Activated T-cell treated with anti-CD3 and anti-CD28 coated beads for 4 hours (primary cell): Measurements from ENCODE around the gene PRKG1.
"Not testable (repeated sequence)": the region's sequence is repeated elsewhere in the genome, so short reads cannot be mapped to it uniquely, and the experiment has no call there.

Experiments used
- DNase-seq: peaks from one replicate; pipeline ENCODE4 v3.0.0-alpha.2; 2020

PRKG1 gene

GRCh38 chr10:51394039-51394438, 319.8 kb downstream of the PRKG1 start:
- no peak for DNase-seq

GRCh38 chr10:51397244-51397643, 323.0 kb downstream of the PRKG1 start:
- DNase-seq = no peak

GRCh38 chr10:51397695-51398094, 323.4 kb downstream of the PRKG1 start:
- no peak for DNase-seq

- no peak for DNase-seq
Measured at GRCh38 chr10:51399840-51400239, 325.6 kb downstream of the PRKG1 start.

GRCh38 chr10:51400392-51401096, 326.3 kb downstream of the PRKG1 start:
- DNase-seq = no peak

GRCh38 chr10:51403521-51403920, 329.2 kb downstream of the PRKG1 start:
- no peak for DNase-seq

GRCh38 chr10:51405580-51406351, 331.5 kb downstream of the PRKG1 start:
- DNase-seq = no peak

- DNase-seq = no peak
Measured at GRCh38 chr10:51406581-51406980, 332.3 kb downstream of the PRKG1 start.

GRCh38 chr10:51416494-51416893, 342.2 kb downstream of the PRKG1 start:
- no peak for DNase-seq

GRCh38 chr10:51419196-51420093, 345.2 kb downstream of the PRKG1 start:
- no peak for DNase-seq

- no peak for DNase-seq
Measured at GRCh38 chr10:51421853-51422252, 347.6 kb downstream of the PRKG1 start.

GRCh38 chr10:51422311-51423120, 348.2 kb downstream of the PRKG1 start:
- no peak for DNase-seq

GRCh38 chr10:51423121-51423452, 348.8 kb downstream of the PRKG1 start:
- DNase-seq = no peak

GRCh38 chr10:51425431-51425830, 351.1 kb downstream of the PRKG1 start:
- DNase-seq = no peak

- DNase-seq = no peak
Measured at GRCh38 chr10:51427758-51428157, 353.5 kb downstream of the PRKG1 start.

- no peak for DNase-seq
Measured at GRCh38 chr10:51430506-51430905, 356.2 kb downstream of the PRKG1 start.

- DNase-seq = no peak
Measured at GRCh38 chr10:51433949-51434475, 359.7 kb downstream of the PRKG1 start.

GRCh38 chr10:51436805-51437204, 362.5 kb downstream of the PRKG1 start:
- DNase-seq = no peak

GRCh38 chr10:51439645-51440044, 365.4 kb downstream of the PRKG1 start:
- DNase-seq = no peak

- DNase-seq = no peak
Measured at GRCh38 chr10:51445588-51445987, 371.3 kb downstream of the PRKG1 start.

GRCh38 chr10:51447119-51447518, 372.8 kb downstream of the PRKG1 start:
- no peak for DNase-seq

GRCh38 chr10:51455762-51456161, 381.5 kb downstream of the PRKG1 start:
- not testable (repeated sequence) for DNase-seq
